Spleen (tissue), 11 donors: ENCODE measurements around the gene CBL. TPM values are rescaled to one million over a fixed set of nuclear protein-coding genes. Genes with fewer than 3 reads are reported as not detected.

Experiments
- DNase-seq: peaks from one replicate; pipeline ENCODE4 v3.0.0-alpha.2; 2020
- H3K27ac ChIP-seq, 8 donors: fragments of 200-600 bp; sonication (generic) in 7 of 8; 1 replicate in 4 of 8; 2 replicates in 4 of 8; pipeline versions ENCODE4 v1.5.0 to v1.8.0; 2016 to 2021; ENCODE audit warnings: inconsistent platforms in 4 of 8, mild to moderate bottlenecking in 4 of 8, moderate library complexity in 1 of 8
- H3K27me3 ChIP-seq, 7 donors: fragments of 200-600 bp; sonication (generic) in 6 of 7; replicated peaks in 1 of 7; 1 replicate in 4 of 7; 2 replicates in 3 of 7; pipeline versions ENCODE4 v1.5.0 to v1.8.0; 2016 to 2021; ENCODE audit warnings: inconsistent platforms in 3 of 7, mild to moderate bottlenecking in 1 of 7
- H3K36me3 ChIP-seq, 6 donors: fragments of 200-600 bp; sonication (generic) in 5 of 6; 1 replicate in 4 of 6; 2 replicates in 2 of 6; pipeline versions ENCODE4 v1.5.0 to v1.8.0; 2016 to 2021; ENCODE audit warnings: inconsistent platforms in 2 of 6
- H3K4me1 ChIP-seq, 6 donors: fragments of 200-600 bp; sonication (generic) in 5 of 6; 1 replicate in 3 of 6; 2 replicates in 3 of 6; pipeline versions ENCODE4 v1.5.0 to v1.8.0; 2016 to 2021; ENCODE audit warnings: inconsistent platforms in 3 of 6
- H3K4me3 ChIP-seq, 8 donors: fragments of 200-600 bp; sonication (generic) in 7 of 8; 1 replicate in 4 of 8; 2 replicates in 4 of 8; pipeline versions ENCODE4 v1.5.0 to v1.8.0; 2016 to 2021; ENCODE audit warnings: inconsistent platforms in 4 of 8, mild to moderate bottlenecking in 4 of 8, moderate library complexity in 2 of 8
- H3K9me3 ChIP-seq, 8 donors: fragments of 200-600 bp; sonication (generic) in 7 of 8; 1 replicate in 4 of 8; 2 replicates in 4 of 8; pipeline versions ENCODE4 v1.5.0 to v1.8.0; 2016 to 2021; ENCODE audit warnings: inconsistent platforms in 4 of 8
- CTCF ChIP-seq, 11 experiments: fragments of 200-600 bp in 7 of 11; fragments of 450-650 bp in 4 of 11; sonication (generic) in 4 of 11; IDR thresholded peaks in 8 of 11; conservative IDR thresholded peaks in 3 of 11; 1 replicate in 7 of 11; 2 replicates in 4 of 11; pipeline versions ENCODE4 v1.4.0 to v1.8.0; 2016 to 2021; ENCODE audit warnings: antibody characterized with exemption in 11 of 11, inconsistent platforms in 4 of 11, mild to moderate bottlenecking in 1 of 11
- POLR2A ChIP-seq, 3 donors: fragments of 450-650 bp; IDR thresholded peaks; one replicate each; pipeline ENCODE4 v1.5.1; 2017; ENCODE audit warnings: antibody characterized with exemption in 3 of 3, mild to moderate bottlenecking in 1 of 3
- POLR2AphosphoS5 ChIP-seq, 3 donors: sonication (generic); formaldehyde crosslinking; IDR thresholded peaks; one replicate each; pipeline ENCODE4 v1.5.1; 2017; ENCODE audit warnings: antibody characterized with exemption in 3 of 3
- WGBS, 5 donors: extraction: QIAGEN DNeasy Blood & Tissue Kit in 3 of 5; methylation state at CpG; one replicate each; pipeline versions ENCODE4 v1.1.5 to v1.1.7; 2013 to 2018; 5-methylcytosine and 5-hydroxymethylcytosine counted together
- intact Hi-C: fragments of 100-400 bp; cut with DNase I; formaldehyde crosslinking; loops from one replicate; pipeline ENCODE4 v1.15.0; 2023; ENCODE audit warnings: low total_unique reads
- polyA plus RNA-seq, 3 donors: library from polyadenylated mRNA; stranded (reverse); fragments of 200-250 nt; gene quantifications; one replicate each; pipeline ENCODE4 v1.2.1, GENCODE V29; 2013
- total RNA-seq, 7 donors: library from RNA; depleted of rRNA in 3 of 7; stranded (reverse); fragments of >200 nt in 3 of 7; fragmentation: NEBNext Ultra II Directional in 4 of 7; extraction: Animal tissue kit (Norgen Biotek cat#: 25700) in 4 of 7; gene quantifications; one replicate each; pipeline versions ENCODE4 v1.1.0 to v1.2.1, GENCODE V29; 2016 to 2021
- donor health status: healthy with polysubstance abuse.
- donor health status: DM: no; HTN: no; CAD: no; lungs with moderate emphysema.
- donor health status: DM: no; HTN: no; CAD: no.
- donor health status: Bipolar disorder and iron deficiency.
- donor health status: healthy.
- donor health status: DM: no; HTN: no; CAD: no.
- donor health status: DM: yes; HTN: yes; CAD: no.

CBL gene
- total and polyA plus RNA-seq, 10 donors = 9.4 to 56.3 (median 45.8) TPM

GRCh38 chr11:119324189-119324588 is 118.0 kb downstream of the CBL start:
- 49 to 74% (median 67%) methylated on average over 4 of the region's 4 CpGs for WGBS, 5 donors
- no peak for TF ChIP-seq POLR2A (IDR thresholded peaks at IDR 0.05)
- no peak for TF ChIP-seq POLR2AphosphoS5 (IDR thresholded peaks at IDR 0.05)
- TF ChIP-seq CTCF (IDR thresholded peaks at IDR 0.05 in 8 of 11, conservative IDR thresholded peaks at IDR 0.05 in 3 of 11) = no peak
- H3K4me3 ChIP-seq = no peak overlapping the region
- intact Hi-C loops = no loop called here
- H3K9me3 ChIP-seq = no peaks in the 10 kb centered on the region
- DNase-seq = no peak
- H3K27me3 ChIP-seq = peaks cover 0 to 28% (median 3%) of the 10 kb centered on the region in 7 donors
- H3K4me1 ChIP-seq = peaks cover 6 to 47% (median 38%) of the 10 kb centered on the region in 6 donors
- no peaks in the 10 kb centered on the region for H3K36me3 ChIP-seq
- H3K27ac ChIP-seq = no peak overlapping the region

- Histone ChIP-seq H3K36me3 (no peaks in the 10 kb centered on the region), H3K4me3 (no peak overlapping the region), H3K27ac (no peak overlapping the region), H3K9me3 (no peaks in the 10 kb centered on the region), H3K4me1 (peaks cover 3 to 21% (median 10%) of the 10 kb centered on the region in 6 donors), H3K27me3 (no peaks in the 10 kb centered on the region)
- DNase-seq = no peak
- 78 to 90% (median 89%) methylated on average over 2 of the region's 2 CpGs for WGBS, 5 donors
- no peak for TF ChIP-seq POLR2A (IDR thresholded peaks at IDR 0.05)
- no peak for TF ChIP-seq POLR2AphosphoS5 (IDR thresholded peaks at IDR 0.05)
- no peak for TF ChIP-seq CTCF (IDR thresholded peaks at IDR 0.05 in 8 of 11, conservative IDR thresholded peaks at IDR 0.05 in 3 of 11)
- intact Hi-C loops = no loop called here
These were observed 123.2 kb downstream of the CBL start for GRCh38 chr11:119329320-119329719.

GRCh38 chr11:119330237-119330636 is 124.1 kb downstream of the CBL start:
- no peak for TF ChIP-seq POLR2AphosphoS5 (IDR thresholded peaks at IDR 0.05)
- TF ChIP-seq CTCF (IDR thresholded peaks at IDR 0.05 in 8 of 11, conservative IDR thresholded peaks at IDR 0.05 in 3 of 11) = no peak
- TF ChIP-seq POLR2A (IDR thresholded peaks at IDR 0.05) = no peak
- no peak for DNase-seq
- Histone ChIP-seq H3K27ac (no peak overlapping the region), H3K4me3 (no peak overlapping the region), H3K4me1 (peaks cover 7 to 28% (median 16%) of the 10 kb centered on the region in 6 donors), H3K36me3 (no peaks in the 10 kb centered on the region), H3K9me3 (no peaks in the 10 kb centered on the region), H3K27me3 (no peaks in the 10 kb centered on the region)
- intact Hi-C loops = no loop called here
- WGBS, 5 donors = 11 to 31% (median 21%) methylated on average over 1 of the region's 1 CpG

GRCh38 chr11:119332111-119332765 is 126.1 kb downstream of the CBL start:
- Histone ChIP-seq H3K4me3 (no peak overlapping the region), H3K4me1 (peaks cover 10 to 46% (median 28%) of the 10 kb centered on the region in 6 donors), H3K36me3 (peaks cover 0 to 16% (median 8%) of the 10 kb centered on the region in 6 donors), H3K9me3 (no peaks in the 10 kb centered on the region), H3K27me3 (no peaks in the 10 kb centered on the region), H3K27ac (no peak overlapping the region)
- 78 to 84% (median 82%) methylated on average over 4 of the region's 4 CpGs for WGBS, 5 donors
- no peak for DNase-seq
- TF ChIP-seq CTCF (IDR thresholded peaks at IDR 0.05 in 8 of 11, conservative IDR thresholded peaks at IDR 0.05 in 3 of 11) (no peak), POLR2A (IDR thresholded peaks at IDR 0.05) (no peak), POLR2AphosphoS5 (IDR thresholded peaks at IDR 0.05) (no peak)
- intact Hi-C loops = no loop called here
